Motor neuron (in vitro differentiated cells): Measurements from ENCODE around the gene PCDH8. TPM values are rescaled to one million over a fixed set of nuclear protein-coding genes. Genes with fewer than 3 reads are reported as not detected.

ENCODE experiments used
- ATAC-seq, 8 experiments: fragments of 200-7000 bp; cut with Tn5 transposase; replicated peaks in 6 of 8; 2 replicates each; pipeline ENCODE4 v1.8.0; 2021; ENCODE audit warnings: mild to moderate bottlenecking in 8 of 8, moderate library complexity in 8 of 8
- H3K27ac ChIP-seq, 2 donors: fragments of 250-450 bp; sonication (Bioruptor Pico); 2 replicates each; pipeline ENCODE4 v1.9.0; 2021; ENCODE audit warnings: antibody characterized with exemption in 2 of 2, mild to moderate bottlenecking in 2 of 2, moderate library complexity in 1 of 2
- H3K4me1 ChIP-seq, 2 donors: fragments of 250-450 bp; sonication (Bioruptor Pico); replicated peaks in 1 of 2; 2 replicates each; pipeline ENCODE4 v1.6.1; 2021; ENCODE audit warnings: antibody characterized with exemption in 2 of 2, mild to moderate bottlenecking in 2 of 2, moderate library complexity in 1 of 2
- H3K4me3 ChIP-seq, 5 donors: fragments of 250-450 bp; sonication (Bioruptor Pico); 2 replicates each; pipeline ENCODE4 v1.9.0; 2021; ENCODE audit warnings: antibody characterized with exemption in 5 of 5, mild to moderate bottlenecking in 5 of 5, moderate library complexity in 4 of 5
- WGBS, 10 experiments: fragments of 450-650 bp; shearing (Covaris generic); methylation state at CpG; one replicate each; pipeline ENCODE4 v1.0.0; 2022; 5-methylcytosine and 5-hydroxymethylcytosine counted together
- in situ Hi-C, 9 experiments: fragments of 400-800 bp; cut with MboI; loops; one replicate each; pipeline ENCODE4 v1.15.0; 2021; ENCODE audit warnings: low sequenced_read_pairs in 9 of 9, low pct_unique_long_range_greater_than_20kb in 2 of 9; ENCODE audit not compliant: unreplicated experiment in 9 of 9
- total RNA-seq, 8 experiments: library from RNA; unstranded; fragments of 300-600 nt; gene quantifications; 2 replicates each; pipeline versions ENCODE4 v1.2.3 to v1.2.4, GENCODE V29; 2022

Gene PCDH8
- total RNA-seq, result 10 to 100 TPM in 5 of 8 experiments, under 1 TPM in 1, not detected in 2; 0.14 to 99.5 (median 27.3) TPM

- Histone ChIP-seq H3K27ac (peak within 1 kb of the TSS; percentile 37 to 43), H3K4me1 (peaks cover 26 to 27% of the 10 kb centered on the region in 2 donors)
Observed at GRCh38 chr13:52848455-52849195, at the start of gene PCDH8. TSS of gene PCDH8 (minus strand) at chr13:52848640. CDS start at chr13:52848436, 204 bp downstream.

GRCh38 chr13:52896827-52897659, 48.6 kb upstream of the PCDH8 start:
- 0 to 51% (median 40%) methylated on average over 1 to 7 of the region's 8 CpGs; no CpG with 5 or more reads in 1 of the 10 experiments for WGBS, 10 experiments
- no peak overlapping the region for H3K4me3 ChIP-seq
- in situ Hi-C loops, result no loop called here
- ATAC-seq, result peak in 5 of 8 experiments; percentile 53 to 64 (median 57)
- H3K4me1 ChIP-seq, result peaks cover 40 to 50% of the 10 kb centered on the region in 2 donors
- no peak overlapping the region for H3K27ac ChIP-seq

More at GRCh38 chr13:52848455-52849195, at the start of gene PCDH8:
- ATAC-seq, result peak in 6 of 8 experiments; percentile 22 to 75 (median 66)
- peak within 1 kb of the TSS; percentile 40 to 52 (median 48) for H3K4me3 ChIP-seq
- 0 to 5% (median 0%) methylated on average over 1 to 12 of the region's 41 CpGs for WGBS, 10 experiments
- in situ Hi-C loops, result loop anchor here in 2 of 9 experiments (25.0 kb wide), 2 partner anchors 186 to 339 kb away; partner anchors contain the start of gene SUGT1 (in 1 of the 2)

- Histone ChIP-seq H3K27ac (peak overlapping the region; percentile 23 to 44), H3K4me3 (no peak overlapping the region), H3K4me1 (peaks cover 41 to 45% of the 10 kb centered on the region in 2 donors)
- in situ Hi-C loops, result no loop called here
- peak in 5 of 8 experiments; percentile 81 to 89 (median 83) for ATAC-seq
- WGBS, 10 experiments, result 0 to 94% (median 39%) methylated on average over 1 to 5 of the region's 5 CpGs
Observed at GRCh38 chr13:52894413-52894812, 46.0 kb upstream of the PCDH8 start.

- peaks cover 41 to 42% of the 10 kb centered on the region in 2 donors for H3K4me1 ChIP-seq
- WGBS, 10 experiments, result 0 to 100% (median 43%) methylated on average over 1 to 2 of the region's 4 CpGs; no CpG with 5 or more reads in 4 of the 10 experiments
- ATAC-seq, result peak in 5 of 8 experiments; percentile 19 to 63 (median 29)
- in situ Hi-C loops, result no loop called here
- no peak overlapping the region for H3K4me3 ChIP-seq
- H3K27ac ChIP-seq, result no peak overlapping the region
Observed at GRCh38 chr13:52892925-52893324, 44.5 kb upstream of the PCDH8 start.

- peak in 1 of 8 experiments; percentile 63 for ATAC-seq
Observed at GRCh38 chr13:52891706-52892105, 43.3 kb upstream of the PCDH8 start.

GRCh38 chr13:52887165-52887564, 38.7 kb upstream of the PCDH8 start:
- Histone ChIP-seq H3K4me1 (peaks cover 20 to 36% of the 10 kb centered on the region in 2 donors), H3K4me3 (no peak overlapping the region), H3K27ac (no peak overlapping the region)
- WGBS, 10 experiments, result 0 to 100% (median 20%) methylated on average over 1 of the region's 1 CpG; no CpG with 5 or more reads in 5 of the 10 experiments
- peak in 5 of 8 experiments; percentile 18 to 95 (median 64) for ATAC-seq
- in situ Hi-C loops, result no loop called here

More at GRCh38 chr13:52891706-52892105, 43.3 kb upstream of the PCDH8 start:
- Histone ChIP-seq H3K4me1 (peaks cover 30 to 45% of the 10 kb centered on the region in 2 donors), H3K4me3 (no peak overlapping the region), H3K27ac (no peak overlapping the region)
- WGBS, 10 experiments, result 0 to 100% (median 58%) methylated on average over 1 to 5 of the region's 5 CpGs; no CpG with 5 or more reads in 2 of the 10 experiments
- in situ Hi-C loops, result no loop called here

GRCh38 chr13:52885141-52885540, 36.7 kb upstream of the PCDH8 start:
- Histone ChIP-seq H3K4me3 (no peak overlapping the region), H3K27ac (no peak overlapping the region), H3K4me1 (peaks cover 36 to 52% of the 10 kb centered on the region in 2 donors)
- in situ Hi-C loops, result no loop called here
- WGBS, 10 experiments, result 0 to 100% (median 84%) methylated on average over 1 to 5 of the region's 5 CpGs; no CpG with 5 or more reads in 4 of the 10 experiments
- ATAC-seq, result no peak

- ATAC-seq, result no peak
- Histone ChIP-seq H3K4me1 (peaks cover 40 to 58% of the 10 kb centered on the region in 2 donors), H3K4me3 (no peak overlapping the region), H3K27ac (no peak overlapping the region)
- 7 to 95% (median 76%) methylated on average over 5 to 7 of the region's 7 CpGs; no CpG with 5 or more reads in 1 of the 10 experiments for WGBS, 10 experiments
- in situ Hi-C loops, result no loop called here
Observed at GRCh38 chr13:52884429-52885010, 36.1 kb upstream of the PCDH8 start.

GRCh38 chr13:52882785-52883184, 34.3 kb upstream of the PCDH8 start:
- peak overlapping the region; percentile 28 to 39 for H3K27ac ChIP-seq
- in situ Hi-C loops, result no loop called here
- ATAC-seq, result peak in 5 of 8 experiments; percentile 67 to 87 (median 83)
- H3K4me1 ChIP-seq, result peaks cover 44 to 62% of the 10 kb centered on the region in 2 donors
- 0 to 40% (median 0%) methylated on average over 1 to 2 of the region's 2 CpGs; no CpG with 5 or more reads in 5 of the 10 experiments for WGBS, 10 experiments
- H3K4me3 ChIP-seq, result no peak overlapping the region

- ATAC-seq, result peak in 5 of 8 experiments; percentile 80 to 85 (median 83)
- WGBS, 10 experiments, result 0 to 10% (median 2%) methylated on average over 1 to 6 of the region's 6 CpGs; no CpG with 5 or more reads in 2 of the 10 experiments
- in situ Hi-C loops, result no loop called here
- Histone ChIP-seq H3K4me1 (peaks cover 44 to 52% of the 10 kb centered on the region in 2 donors), H3K4me3 (no peak overlapping the region), H3K27ac (peak overlapping the region in 1 of 2 donors; percentile 38)
Observed at GRCh38 chr13:52879950-52880741, 31.7 kb upstream of the PCDH8 start.

GRCh38 chr13:52878831-52879230, 30.4 kb upstream of the PCDH8 start:
- H3K4me1 ChIP-seq, result peaks cover 42 to 47% of the 10 kb centered on the region in 2 donors
- H3K27ac ChIP-seq, result no peak overlapping the region
- H3K4me3 ChIP-seq, result no peak overlapping the region
- no peak for ATAC-seq
- in situ Hi-C loops, result no loop called here
- WGBS, 10 experiments, result 0 to 100% (median 40%) methylated on average over 1 to 2 of the region's 3 CpGs; no CpG with 5 or more reads in 6 of the 10 experiments
